ENCODE measurements around the gene COG7. TPM values are rescaled to one million over a fixed set of nuclear protein-coding genes. Genes with fewer than 3 reads are reported as not detected.

Gene COG7
- total RNA-seq, 1 donor from 2014 or later = 21.4 TPM

DNA sequence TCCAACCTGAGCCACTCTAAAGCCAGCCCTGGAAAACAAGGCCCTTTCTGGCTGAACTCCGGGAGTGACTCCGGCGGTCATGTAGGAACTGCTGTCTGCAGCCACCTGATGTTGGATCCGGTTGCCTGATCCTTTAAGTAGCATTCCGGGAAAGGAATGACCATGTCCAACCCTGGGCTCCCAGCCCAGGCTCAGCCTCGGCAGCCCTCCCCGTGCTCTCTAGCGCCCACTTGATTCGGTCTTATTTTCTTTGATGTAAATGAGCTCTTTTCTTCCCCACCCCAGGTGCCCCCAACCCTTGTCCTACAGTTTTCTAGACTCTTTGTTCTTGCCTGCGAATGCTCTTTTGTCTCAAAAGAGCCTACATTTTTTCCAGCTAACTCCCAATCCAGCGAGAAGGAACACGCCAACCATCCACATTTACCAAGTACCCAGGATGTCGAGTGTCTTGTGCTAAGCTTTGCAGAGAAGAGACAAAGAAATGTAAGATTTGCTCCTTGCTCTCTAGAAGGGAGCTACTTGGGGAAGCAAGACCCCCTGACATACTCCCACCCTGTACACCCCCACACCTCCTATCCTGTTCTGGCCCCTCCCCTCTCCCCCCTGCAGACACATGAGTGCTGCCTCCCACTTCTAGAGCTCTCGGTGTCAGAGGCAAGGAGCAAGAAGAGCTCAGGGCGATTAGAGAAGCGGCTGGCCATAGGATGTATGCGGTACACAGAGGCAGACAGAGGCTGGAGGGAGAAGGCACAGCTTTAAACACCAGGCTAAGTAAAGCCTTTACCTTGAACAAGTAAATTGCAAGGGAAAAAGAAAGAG is 53.8 kb downstream of the COG7 start:
- Histone ChIP-seq H3K36me3 (peaks cover 0 to 57% of the 10 kb centered on the region in 2 donors), H3K27me3 (no peaks in the 10 kb centered on the region), H3K4me1 (no peaks in the 10 kb centered on the region), H3K9me3 (no peaks in the 10 kb centered on the region), H3K27ac (no peak overlapping the region), H3K4me3 (no peak overlapping the region)
- intact Hi-C loops (cut with DNase I) = no loop called here
- DNase-seq (ENCODE audit: extremely low spot score in 2 of 2) = no peak
- TF ChIP-seq, protein P1, sequence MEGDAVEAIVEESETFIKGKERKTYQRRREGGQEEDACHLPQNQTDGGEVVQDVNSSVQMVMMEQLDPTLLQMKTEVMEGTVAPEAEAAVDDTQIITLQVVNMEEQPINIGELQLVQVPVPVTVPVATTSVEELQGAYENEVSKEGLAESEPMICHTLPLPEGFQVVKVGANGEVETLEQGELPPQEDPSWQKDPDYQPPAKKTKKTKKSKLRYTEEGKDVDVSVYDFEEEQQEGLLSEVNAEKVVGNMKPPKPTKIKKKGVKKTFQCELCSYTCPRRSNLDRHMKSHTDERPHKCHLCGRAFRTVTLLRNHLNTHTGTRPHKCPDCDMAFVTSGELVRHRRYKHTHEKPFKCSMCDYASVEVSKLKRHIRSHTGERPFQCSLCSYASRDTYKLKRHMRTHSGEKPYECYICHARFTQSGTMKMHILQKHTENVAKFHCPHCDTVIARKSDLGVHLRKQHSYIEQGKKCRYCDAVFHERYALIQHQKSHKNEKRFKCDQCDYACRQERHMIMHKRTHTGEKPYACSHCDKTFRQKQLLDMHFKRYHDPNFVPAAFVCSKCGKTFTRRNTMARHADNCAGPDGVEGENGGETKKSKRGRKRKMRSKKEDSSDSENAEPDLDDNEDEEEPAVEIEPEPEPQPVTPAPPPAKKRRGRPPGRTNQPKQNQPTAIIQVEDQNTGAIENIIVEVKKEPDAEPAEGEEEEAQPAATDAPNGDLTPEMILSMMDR (IDR thresholded peaks at IDR 0.05) = no peak
- TF ChIP-seq POLR2AphosphoS5 (IDR thresholded peaks at IDR 0.05; ENCODE audit: insufficient read depth in 1 of 2, low read depth in 1 of 2) (no peak), POLR2A (IDR thresholded peaks at IDR 0.05) (no peak)

DNA sequence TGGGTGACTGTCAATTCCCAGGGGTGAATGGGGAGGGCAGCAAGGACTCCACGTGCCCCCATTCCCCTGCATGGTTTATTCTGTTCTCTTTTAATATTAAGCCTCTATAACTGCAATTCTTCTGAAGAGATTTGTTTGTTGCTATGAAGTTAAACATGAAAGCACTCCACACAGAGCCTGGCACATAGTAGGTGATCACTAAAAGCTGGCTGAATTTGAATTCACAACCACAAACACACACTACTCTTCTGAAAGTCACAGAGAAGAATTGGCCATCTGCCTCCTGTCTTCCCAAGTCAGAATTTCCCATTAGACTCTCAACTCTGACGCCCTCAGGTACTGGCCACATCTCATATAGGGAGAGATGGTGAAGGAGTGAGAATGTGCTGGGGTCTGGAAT is 55.5 kb downstream of the COG7 start:
- Histone ChIP-seq H3K36me3 (peaks cover 0 to 50% of the 10 kb centered on the region in 2 donors), H3K9me3 (no peaks in the 10 kb centered on the region), H3K27me3 (no peaks in the 10 kb centered on the region), H3K4me3 (no peak overlapping the region), H3K27ac (no peak overlapping the region), H3K4me1 (no peaks in the 10 kb centered on the region)
- DNase-seq (ENCODE audit: extremely low spot score in 2 of 2) = no peak
- intact Hi-C loops (cut with DNase I) = no loop called here
- TF ChIP-seq POLR2A (IDR thresholded peaks at IDR 0.05) (no peak), POLR2AphosphoS5 (IDR thresholded peaks at IDR 0.05; ENCODE audit: insufficient read depth in 1 of 2, low read depth in 1 of 2) (no peak)
- TF ChIP-seq, protein P1 (IDR thresholded peaks at IDR 0.05) = no peak

DNA sequence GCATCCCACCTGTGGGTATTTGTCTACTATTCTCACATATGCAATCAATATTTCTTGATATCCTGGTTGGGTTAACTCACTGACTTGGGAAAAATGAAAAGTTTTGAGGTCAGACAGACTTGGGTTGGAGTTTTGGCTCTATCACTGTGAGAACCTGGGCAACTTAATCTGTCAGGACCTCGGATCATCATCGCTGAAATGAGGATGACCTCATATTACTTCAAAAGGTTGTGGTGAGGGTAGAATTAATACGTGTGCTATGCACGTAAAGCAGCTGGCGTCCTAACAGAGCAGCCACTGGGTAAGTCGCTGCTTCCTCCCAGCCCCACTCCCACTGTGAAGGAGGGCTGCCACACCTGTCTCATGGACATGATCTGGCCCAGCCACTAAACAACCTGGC is 57.3 kb downstream of the COG7 start:
- DNase-seq (ENCODE audit: extremely low spot score in 2 of 2) = no peak
- Histone ChIP-seq H3K36me3 (peaks cover 0 to 63% of the 10 kb centered on the region in 2 donors), H3K27me3 (no peaks in the 10 kb centered on the region), H3K4me3 (no peak overlapping the region), H3K27ac (no peak overlapping the region), H3K9me3 (no peaks in the 10 kb centered on the region), H3K4me1 (peaks cover 12% of the 10 kb centered on the region)
- intact Hi-C loops (cut with DNase I) = no loop called here
- TF ChIP-seq POLR2AphosphoS5 (IDR thresholded peaks at IDR 0.05; ENCODE audit: insufficient read depth in 1 of 2, low read depth in 1 of 2) = no peak

DNA sequence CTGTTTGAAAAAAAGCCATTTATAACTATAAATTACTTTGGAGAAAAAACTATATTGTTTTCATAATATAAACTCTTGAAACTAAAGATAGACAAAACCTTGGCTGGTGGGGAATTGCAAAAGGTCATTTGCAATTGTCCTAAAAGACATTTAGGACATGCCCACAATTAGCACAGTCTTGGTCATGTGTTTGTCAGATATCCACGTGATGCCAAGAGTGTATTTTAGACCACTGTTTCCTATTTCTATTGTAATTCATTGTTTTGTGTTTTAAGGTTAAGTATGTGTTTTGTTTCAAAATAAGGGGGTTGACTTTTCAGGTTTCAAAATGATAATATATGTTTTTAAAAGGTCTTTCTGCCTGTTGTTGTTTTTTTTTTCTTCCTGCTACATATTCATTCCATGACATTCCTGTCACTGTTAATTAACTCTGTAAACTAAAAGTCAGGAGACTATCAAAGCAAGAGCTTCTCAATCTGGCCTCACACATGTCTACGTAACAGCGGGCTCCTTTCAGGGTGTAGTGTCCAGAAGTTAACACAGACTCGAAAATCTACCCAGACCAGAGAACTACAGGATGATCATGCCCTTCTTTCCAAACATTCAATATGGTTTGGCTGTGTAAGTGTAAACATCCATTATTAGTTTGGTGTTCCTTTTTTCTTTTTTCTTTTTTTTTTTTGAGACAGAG is 58.7 kb downstream of the COG7 start:
- TF ChIP-seq POLR2A (IDR thresholded peaks at IDR 0.05) (no peak), POLR2AphosphoS5 (IDR thresholded peaks at IDR 0.05; ENCODE audit: insufficient read depth in 1 of 2, low read depth in 1 of 2) (peak in 1 of 2 donors; percentile 48)
- Histone ChIP-seq H3K4me1 (peaks cover 12% of the 10 kb centered on the region), H3K27me3 (no peaks in the 10 kb centered on the region), H3K36me3 (peaks cover 0 to 54% of the 10 kb centered on the region in 2 donors), H3K9me3 (no peaks in the 10 kb centered on the region), H3K4me3 (no peak overlapping the region), H3K27ac (no peak overlapping the region)
- intact Hi-C loops (cut with DNase I) = no loop called here
- DNase-seq (ENCODE audit: extremely low spot score in 2 of 2) = no peak

DNA sequence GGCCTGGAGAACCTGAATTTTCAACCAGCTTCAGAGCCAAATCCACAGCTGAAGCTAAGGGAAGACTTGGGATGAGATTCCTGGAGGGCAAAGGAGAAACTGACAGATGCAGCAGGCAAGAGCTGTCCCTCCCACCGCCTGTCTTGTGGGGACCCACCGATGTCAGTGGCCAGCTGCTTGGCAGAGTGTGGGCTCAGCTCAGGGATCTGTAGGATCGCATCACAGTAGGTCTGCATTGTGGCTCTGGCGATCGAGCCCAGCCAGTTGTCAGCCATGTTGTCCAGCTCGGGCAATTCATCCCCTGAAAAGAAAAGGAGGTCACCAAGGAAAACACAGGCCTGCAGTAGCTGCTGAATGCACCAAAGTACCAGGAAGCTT is 60.8 kb downstream of the COG7 start:
- intact Hi-C loops (cut with DNase I) = no loop called here
- H3K27me3 ChIP-seq = no peaks in the 10 kb centered on the region
- no peak overlapping the region for H3K4me3 ChIP-seq
- H3K4me1 ChIP-seq = peaks cover 12% of the 10 kb centered on the region
- no peak for DNase-seq (ENCODE audit: extremely low spot score in 2 of 2)
- no peaks in the 10 kb centered on the region for H3K9me3 ChIP-seq
- H3K27ac ChIP-seq = peak overlapping the region; percentile 73
- peaks cover 0 to 43% of the 10 kb centered on the region in 2 donors for H3K36me3 ChIP-seq
- TF ChIP-seq POLR2AphosphoS5 (IDR thresholded peaks at IDR 0.05; ENCODE audit: insufficient read depth in 1 of 2, low read depth in 1 of 2) (no peak), POLR2A (IDR thresholded peaks at IDR 0.05) (no peak)
- TF ChIP-seq, protein P1 (IDR thresholded peaks at IDR 0.05) = no peak

All from vagina (tissue), 2 donors.